NCI-H2196 treated with DMSO at 0.1 percent for 48 hours (cell line): ENCODE results near the gene ZNF667.

Experiments used
- DNase-seq: peaks from one replicate; lab custom pipeline; 2025; ENCODE audit not compliant: unreplicated experiment; lab: John Stamatoyannopoulos, UW

Gene ZNF667

DNA sequence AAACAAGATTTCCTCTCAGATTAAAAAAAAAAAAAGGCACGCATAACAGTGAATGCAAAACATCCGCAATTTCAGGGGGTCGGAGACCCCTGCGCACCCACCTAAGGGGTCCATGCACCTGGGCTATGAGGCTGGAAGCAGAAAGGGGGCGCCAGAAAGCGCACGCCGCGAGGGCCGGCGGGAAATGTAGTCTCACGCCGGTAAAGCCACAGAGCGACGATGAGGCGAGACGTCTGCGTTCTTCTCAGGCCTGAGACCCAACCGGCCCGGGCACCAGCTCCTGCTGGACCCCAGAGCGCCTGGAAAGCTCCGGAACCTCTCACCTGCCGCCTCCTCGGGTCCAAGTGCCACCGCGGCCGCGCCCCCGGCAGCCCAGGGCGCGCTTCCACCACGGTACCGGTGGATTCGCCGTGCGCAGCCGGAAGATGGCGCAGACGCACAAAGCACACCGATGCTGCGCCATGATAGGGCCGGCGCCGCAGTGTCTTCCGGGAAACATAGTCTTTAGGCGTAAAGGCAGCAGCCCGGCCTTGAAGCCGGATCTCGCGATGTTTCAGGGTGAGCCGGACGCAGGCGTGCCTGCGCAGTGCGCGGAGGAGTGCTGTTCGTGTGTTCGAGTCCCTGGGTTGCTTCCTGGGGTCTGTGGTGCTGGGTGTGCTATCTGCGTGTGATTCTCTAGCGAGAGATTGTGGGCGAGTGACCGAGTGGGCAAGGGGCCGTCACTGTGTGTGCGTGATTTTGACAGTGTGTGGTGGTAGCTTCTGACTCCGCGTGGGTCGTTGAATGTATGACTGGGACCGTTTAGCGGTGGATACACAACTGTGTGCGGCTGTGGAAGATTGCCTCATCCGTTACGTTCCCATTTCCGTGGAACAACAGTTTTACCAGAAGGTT lies 83.8 kb downstream of the ZNF667 start, which contains the start of gene ZNF582:
ZNF582 (minus strand) TSS at position 416 of the 894 bp plus-strand sequence. CDS start 1,782 bp downstream, outside the sequence.
- DNase-seq = peak; percentile 87
